Liver (tissue), 9 donors: ENCODE results near the gene NDC1. TPM values are rescaled to one million over a fixed set of nuclear protein-coding genes. Genes with fewer than 3 reads are reported as not detected.

Experiments
- DNase-seq: peaks from one replicate; pipeline ENCODE4 v3.0.0-alpha.2; 2017; ENCODE audit warnings: low spot score
- H3K27ac ChIP-seq, 2 donors: one replicate each; pipeline ENCODE4 v1.7.0; 2013; ENCODE audit warnings: inconsistent platforms in 2 of 2, low read length in 2 of 2, control low read depth in 1 of 2, low read depth in 1 of 2, mild to moderate bottlenecking in 1 of 2
- H3K27me3 ChIP-seq, 4 donors: one replicate each; pipeline versions ENCODE4 v1.6.1 to v1.7.0; 2013; ENCODE audit warnings: low read length in 3 of 4, inconsistent platforms in 1 of 4, mild to moderate bottlenecking in 1 of 4, moderate library complexity in 1 of 4; ENCODE audit not compliant: control insufficient read depth in 4 of 4, insufficient read depth in 4 of 4
- H3K36me3 ChIP-seq, 4 donors: one replicate each; pipeline versions ENCODE4 v1.6.1 to v1.7.0; 2013; ENCODE audit warnings: low read length in 3 of 4, mild to moderate bottlenecking in 3 of 4, low read depth in 1 of 4, moderate library complexity in 1 of 4; ENCODE audit not compliant: control insufficient read depth in 4 of 4, insufficient read depth in 3 of 4
- H3K4me1 ChIP-seq, 4 donors: one replicate each; pipeline versions ENCODE4 v1.6.1 to v1.7.0; 2013; ENCODE audit warnings: low read length in 3 of 4, mild to moderate bottlenecking in 3 of 4, moderate library complexity in 1 of 4; ENCODE audit not compliant: control insufficient read depth in 4 of 4, insufficient read depth in 4 of 4
- H3K4me3 ChIP-seq, 3 donors: one replicate each; pipeline versions ENCODE4 v1.6.1 to v1.7.0; 2013; ENCODE audit warnings: low read length in 3 of 3, control low read depth in 1 of 3, low read depth in 1 of 3, mild to moderate bottlenecking in 1 of 3
- H3K9ac ChIP-seq, 2 donors: one replicate each; pipeline ENCODE4 v1.7.0; 2013; ENCODE audit warnings: low read length in 2 of 2, mild to moderate bottlenecking in 2 of 2, moderate library complexity in 2 of 2, control low read depth in 1 of 2, low read depth in 1 of 2
- H3K9me3 ChIP-seq, 4 donors: one replicate each; pipeline versions ENCODE4 v1.6.1 to v1.7.0; 2013; ENCODE audit warnings: low read length in 3 of 4; ENCODE audit not compliant: control insufficient read depth in 4 of 4
- ATF3 ChIP-seq: IDR thresholded peaks from 2 replicates; pipeline ENCODE4 v1.6.1; 2016; ENCODE audit warnings: antibody characterized with exemption
- EGR1 ChIP-seq, 2 donors: IDR thresholded peaks; 2 replicates each; pipeline ENCODE4 v1.6.1; 2016 to 2018; ENCODE audit warnings: antibody characterized with exemption in 2 of 2, low read depth in 2 of 2
- FOXA1 ChIP-seq: IDR thresholded peaks from 2 replicates; pipeline ENCODE4 v1.6.1; 2016; ENCODE audit warnings: antibody characterized with exemption
- FOXA2 ChIP-seq: IDR thresholded peaks from 2 replicates; pipeline ENCODE4 v1.6.1; 2016; ENCODE audit warnings: antibody characterized with exemption
- GABPA ChIP-seq, 2 donors: IDR thresholded peaks in 1 of 2; conservative IDR thresholded peaks in 1 of 2; 2 replicates each; pipeline ENCODE4 v1.6.1; 2016; ENCODE audit warnings: antibody characterized with exemption in 2 of 2, mild to moderate bottlenecking in 1 of 2, moderate library complexity in 1 of 2
- HNF4A ChIP-seq, 2 donors: conservative IDR thresholded peaks; 2 replicates each; pipeline ENCODE4 v1.6.1; 2016; ENCODE audit warnings: antibody characterized with exemption in 2 of 2, mild to moderate bottlenecking in 2 of 2
- HNF4G ChIP-seq: IDR thresholded peaks from 2 replicates; pipeline ENCODE4 v1.6.1; 2016; ENCODE audit warnings: antibody characterized with exemption
- JUND ChIP-seq, 2 donors: IDR thresholded peaks; 2 replicates each; pipeline ENCODE4 v1.6.1; 2016; ENCODE audit warnings: antibody characterized with exemption in 2 of 2
- MAX ChIP-seq: IDR thresholded peaks from 2 replicates; pipeline ENCODE4 v1.6.1; 2016; ENCODE audit warnings: antibody characterized with exemption
- NR2F2 ChIP-seq: IDR thresholded peaks from 2 replicates; pipeline ENCODE4 v1.6.1; 2016; ENCODE audit warnings: antibody characterized with exemption
- RAD21 ChIP-seq, 2 donors: IDR thresholded peaks; 2 replicates each; pipeline ENCODE4 v1.6.1; 2016; ENCODE audit warnings: antibody characterized with exemption in 2 of 2, mild to moderate bottlenecking in 2 of 2
- RXRA ChIP-seq, 2 donors: IDR thresholded peaks; 2 replicates each; pipeline ENCODE4 v1.6.1; 2017 to 2018; ENCODE audit warnings: antibody characterized with exemption in 2 of 2, mild to moderate bottlenecking in 1 of 2
- SP1 ChIP-seq: IDR thresholded peaks from 2 replicates; pipeline ENCODE4 v1.6.1; 2018; ENCODE audit warnings: antibody characterized with exemption, mild to moderate bottlenecking
- TAF1 ChIP-seq: conservative IDR thresholded peaks from 2 replicates; pipeline ENCODE4 v1.6.1; 2016; ENCODE audit warnings: antibody characterized with exemption, mild to moderate bottlenecking
- YY1 ChIP-seq: IDR thresholded peaks from 2 replicates; pipeline ENCODE4 v1.6.1; 2016; ENCODE audit warnings: antibody characterized with exemption, mild to moderate bottlenecking
- ZBTB33 ChIP-seq: IDR thresholded peaks from 2 replicates; pipeline ENCODE4 v1.6.1; 2016; ENCODE audit warnings: antibody characterized with exemption
- WGBS: extraction: QIAGEN DNeasy Blood & Tissue Kit; methylation state at CpG from one replicate; pipeline ENCODE4 v1.1.7; 2013; 5-methylcytosine and 5-hydroxymethylcytosine counted together
- polyA plus RNA-seq, 2 donors: library from polyadenylated mRNA; stranded (reverse) in 1 of 2; unstranded in 1 of 2; fragments of 200-250 nt in 1 of 2; fragments of >200 nt in 1 of 2; fragmentation: Nextera tagmentation in 1 of 2; extraction: Ambion mirVana in 1 of 2; gene quantifications; one replicate each; pipeline versions ENCODE4 v1.2.1 to v1.2.3, GENCODE V29; 2013 to 2015
- total RNA-seq, 2 donors: library from RNA; depleted of rRNA; stranded (reverse); fragments of >200 nt; gene quantifications; one replicate each; pipeline ENCODE4 v1.2.3, GENCODE V29; 2014
- TF ChIP-seq, protein P1 (sequence below): IDR thresholded peaks from 2 replicates; pipeline ENCODE4 v1.6.1; 2016; ENCODE audit warnings: antibody characterized with exemption, mild to moderate bottlenecking
- TF ChIP-seq, protein P2 (sequence below): fragments of 150-350 bp; IDR thresholded peaks from 2 replicates; pipeline ENCODE4 v1.5.1; 2017; ENCODE audit warnings: improper control_type of control experiment, low read depth, low read length; ENCODE audit not compliant: missing input control
- donor health status: healthy.
- donor health status: healthy.
- donor health status: healthy.
- donor health status: healthy.
- donor health status: healthy.

Gene NDC1
- total and polyA plus RNA-seq, 4 donors: 2.2 to 17.9 (median 5.8) TPM

DNA sequence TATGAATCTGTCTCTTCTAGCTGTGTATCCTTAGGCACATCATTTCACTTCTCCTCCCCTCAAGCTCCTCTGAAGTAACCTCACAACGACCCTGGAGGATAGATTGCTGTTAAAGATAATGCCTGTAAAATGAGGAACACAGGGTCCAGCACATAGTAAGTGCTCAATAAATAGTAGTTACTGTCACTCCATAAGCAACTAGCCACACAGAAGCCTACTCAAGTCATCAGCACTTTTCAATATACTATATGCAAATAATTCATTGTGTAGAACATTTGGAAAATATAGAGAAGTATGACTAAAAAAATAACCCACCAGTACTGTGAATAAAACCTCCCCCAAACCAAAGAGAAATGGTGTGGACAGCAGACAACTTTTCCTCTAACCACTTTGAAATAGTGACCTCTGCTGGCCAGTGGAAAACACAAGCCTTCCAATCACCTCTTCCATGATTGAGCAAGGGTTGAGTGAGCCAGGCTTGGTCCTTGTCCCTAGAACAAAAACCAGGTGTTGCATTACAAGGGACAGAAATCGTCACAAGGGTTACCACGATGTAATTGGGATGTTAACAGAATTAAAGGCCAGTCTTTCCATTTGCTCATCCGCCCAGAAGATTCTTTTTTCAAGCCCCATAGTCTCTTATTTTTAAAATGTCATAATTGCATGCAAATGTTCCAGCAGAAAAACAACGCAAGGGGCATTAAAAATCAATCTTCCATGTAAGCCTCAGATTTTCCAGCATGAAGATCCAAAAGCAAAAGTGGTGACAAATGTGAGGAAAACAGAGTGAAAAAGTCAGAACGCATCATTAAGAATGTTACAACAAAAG lies 83.4 kb downstream of the NDC1 start (continued):
- no peak for TF ChIP-seq MAX

DNA sequence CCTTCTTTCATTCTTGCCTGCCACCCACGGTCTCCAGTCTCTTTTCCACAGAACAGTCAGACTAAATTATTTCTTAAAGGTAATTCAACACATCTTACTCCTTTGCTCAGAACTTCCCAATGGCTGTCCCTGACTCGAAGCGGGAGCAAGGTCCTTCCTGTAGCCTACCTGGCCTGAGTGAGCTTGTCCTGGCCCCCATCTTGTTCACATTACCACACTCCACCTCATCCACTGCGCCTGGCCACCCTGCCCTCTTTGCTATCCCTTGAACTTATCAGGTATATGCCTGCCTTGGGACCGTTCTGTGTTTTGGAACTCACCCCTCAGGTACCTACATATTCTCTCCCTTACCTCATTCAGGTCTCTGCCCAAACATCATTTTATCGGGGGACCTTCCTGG lies 85.8 kb downstream of the NDC1 start:
- DNase-seq: no peak
- Histone ChIP-seq H3K9ac (no peak overlapping the region), H3K27me3 (no peaks in the 10 kb centered on the region), H3K4me1 (no peaks in the 10 kb centered on the region), H3K4me3 (no peak overlapping the region), H3K36me3 (no peaks in the 10 kb centered on the region), H3K27ac (no peak overlapping the region), H3K9me3 (no peaks in the 10 kb centered on the region)
- WGBS: 94% methylated on average over 6 of the region's 6 CpGs
- no peak for TF ChIP-seq FOXA1
- no peak for TF ChIP-seq JUND (IDR thresholded peaks at IDR 0.05)
- TF ChIP-seq, protein P1, sequence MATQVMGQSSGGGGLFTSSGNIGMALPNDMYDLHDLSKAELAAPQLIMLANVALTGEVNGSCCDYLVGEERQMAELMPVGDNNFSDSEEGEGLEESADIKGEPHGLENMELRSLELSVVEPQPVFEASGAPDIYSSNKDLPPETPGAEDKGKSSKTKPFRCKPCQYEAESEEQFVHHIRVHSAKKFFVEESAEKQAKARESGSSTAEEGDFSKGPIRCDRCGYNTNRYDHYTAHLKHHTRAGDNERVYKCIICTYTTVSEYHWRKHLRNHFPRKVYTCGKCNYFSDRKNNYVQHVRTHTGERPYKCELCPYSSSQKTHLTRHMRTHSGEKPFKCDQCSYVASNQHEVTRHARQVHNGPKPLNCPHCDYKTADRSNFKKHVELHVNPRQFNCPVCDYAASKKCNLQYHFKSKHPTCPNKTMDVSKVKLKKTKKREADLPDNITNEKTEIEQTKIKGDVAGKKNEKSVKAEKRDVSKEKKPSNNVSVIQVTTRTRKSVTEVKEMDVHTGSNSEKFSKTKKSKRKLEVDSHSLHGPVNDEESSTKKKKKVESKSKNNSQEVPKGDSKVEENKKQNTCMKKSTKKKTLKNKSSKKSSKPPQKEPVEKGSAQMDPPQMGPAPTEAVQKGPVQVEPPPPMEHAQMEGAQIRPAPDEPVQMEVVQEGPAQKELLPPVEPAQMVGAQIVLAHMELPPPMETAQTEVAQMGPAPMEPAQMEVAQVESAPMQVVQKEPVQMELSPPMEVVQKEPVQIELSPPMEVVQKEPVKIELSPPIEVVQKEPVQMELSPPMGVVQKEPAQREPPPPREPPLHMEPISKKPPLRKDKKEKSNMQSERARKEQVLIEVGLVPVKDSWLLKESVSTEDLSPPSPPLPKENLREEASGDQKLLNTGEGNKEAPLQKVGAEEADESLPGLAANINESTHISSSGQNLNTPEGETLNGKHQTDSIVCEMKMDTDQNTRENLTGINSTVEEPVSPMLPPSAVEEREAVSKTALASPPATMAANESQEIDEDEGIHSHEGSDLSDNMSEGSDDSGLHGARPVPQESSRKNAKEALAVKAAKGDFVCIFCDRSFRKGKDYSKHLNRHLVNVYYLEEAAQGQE: no peak
- no peak for TF ChIP-seq RAD21 (IDR thresholded peaks at IDR 0.05)
- no peak for TF ChIP-seq EGR1 (IDR thresholded peaks at IDR 0.05; ENCODE audit: low read depth in 2 of 2)
- TF ChIP-seq TAF1: no peak
- TF ChIP-seq, protein P2, sequence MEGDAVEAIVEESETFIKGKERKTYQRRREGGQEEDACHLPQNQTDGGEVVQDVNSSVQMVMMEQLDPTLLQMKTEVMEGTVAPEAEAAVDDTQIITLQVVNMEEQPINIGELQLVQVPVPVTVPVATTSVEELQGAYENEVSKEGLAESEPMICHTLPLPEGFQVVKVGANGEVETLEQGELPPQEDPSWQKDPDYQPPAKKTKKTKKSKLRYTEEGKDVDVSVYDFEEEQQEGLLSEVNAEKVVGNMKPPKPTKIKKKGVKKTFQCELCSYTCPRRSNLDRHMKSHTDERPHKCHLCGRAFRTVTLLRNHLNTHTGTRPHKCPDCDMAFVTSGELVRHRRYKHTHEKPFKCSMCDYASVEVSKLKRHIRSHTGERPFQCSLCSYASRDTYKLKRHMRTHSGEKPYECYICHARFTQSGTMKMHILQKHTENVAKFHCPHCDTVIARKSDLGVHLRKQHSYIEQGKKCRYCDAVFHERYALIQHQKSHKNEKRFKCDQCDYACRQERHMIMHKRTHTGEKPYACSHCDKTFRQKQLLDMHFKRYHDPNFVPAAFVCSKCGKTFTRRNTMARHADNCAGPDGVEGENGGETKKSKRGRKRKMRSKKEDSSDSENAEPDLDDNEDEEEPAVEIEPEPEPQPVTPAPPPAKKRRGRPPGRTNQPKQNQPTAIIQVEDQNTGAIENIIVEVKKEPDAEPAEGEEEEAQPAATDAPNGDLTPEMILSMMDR: no peak
- TF ChIP-seq HNF4G: no peak
- TF ChIP-seq ZBTB33: no peak
- no peak for TF ChIP-seq HNF4A (conservative IDR thresholded peaks at IDR 0.05)
- no peak for TF ChIP-seq GABPA (IDR thresholded peaks at IDR 0.05 in 1 of 2, conservative IDR thresholded peaks at IDR 0.05 in 1 of 2)
- no peak for TF ChIP-seq SP1
- TF ChIP-seq MAX: no peak
- TF ChIP-seq ATF3: no peak
- TF ChIP-seq FOXA2: no peak
- no peak for TF ChIP-seq YY1
- TF ChIP-seq NR2F2: no peak
- no peak for TF ChIP-seq RXRA (IDR thresholded peaks at IDR 0.05)
